GM18505 (cell line): Measurements from ENCODE around the gene CGAS.
A peak's percentile ranks its signal among the peaks of the same experiment; 100 is the strongest.
"Not testable (repeated sequence)": the region's sequence is repeated elsewhere in the genome, so short reads cannot be mapped to it uniquely, and the experiment has no call there.

Source experiments
- ATAC-seq: cut with Tn5 transposase; IDR thresholded peaks from one replicate; pipeline ENCODE4 v1.9.1; 2021; ENCODE audit not compliant: unreplicated experiment
- POLR2A ChIP-seq: IDR thresholded peaks from 4 replicates; pipeline ENCODE4 v1.6.1; 2011; ENCODE audit warnings: borderline replicate concordance; ENCODE audit not compliant: insufficient read depth, insufficient read length; ENCODE audit errors: extremely low read depth

CGAS gene

DNA sequence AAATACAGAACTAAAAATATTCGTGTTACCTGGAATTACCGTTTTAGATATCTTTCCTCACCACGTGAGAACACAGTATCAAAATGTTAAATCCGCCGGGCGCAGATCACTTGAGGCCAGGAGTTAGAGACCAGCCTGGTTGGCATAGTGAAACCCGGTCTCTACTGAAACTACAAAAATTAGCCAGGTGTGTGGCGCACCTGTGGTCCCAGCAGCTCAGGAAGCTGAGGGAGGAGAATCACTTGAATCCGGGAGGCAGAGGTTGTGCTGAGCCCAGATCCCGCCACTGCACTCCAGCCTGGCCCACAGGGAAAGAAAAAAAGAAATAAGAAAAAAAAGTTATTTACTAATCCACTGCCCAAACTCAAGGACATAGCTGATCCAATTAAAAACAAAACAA lies 62.2 kb downstream of the CGAS start:
- ATAC-seq = no peak
- TF ChIP-seq POLR2A = no peak

DNA sequence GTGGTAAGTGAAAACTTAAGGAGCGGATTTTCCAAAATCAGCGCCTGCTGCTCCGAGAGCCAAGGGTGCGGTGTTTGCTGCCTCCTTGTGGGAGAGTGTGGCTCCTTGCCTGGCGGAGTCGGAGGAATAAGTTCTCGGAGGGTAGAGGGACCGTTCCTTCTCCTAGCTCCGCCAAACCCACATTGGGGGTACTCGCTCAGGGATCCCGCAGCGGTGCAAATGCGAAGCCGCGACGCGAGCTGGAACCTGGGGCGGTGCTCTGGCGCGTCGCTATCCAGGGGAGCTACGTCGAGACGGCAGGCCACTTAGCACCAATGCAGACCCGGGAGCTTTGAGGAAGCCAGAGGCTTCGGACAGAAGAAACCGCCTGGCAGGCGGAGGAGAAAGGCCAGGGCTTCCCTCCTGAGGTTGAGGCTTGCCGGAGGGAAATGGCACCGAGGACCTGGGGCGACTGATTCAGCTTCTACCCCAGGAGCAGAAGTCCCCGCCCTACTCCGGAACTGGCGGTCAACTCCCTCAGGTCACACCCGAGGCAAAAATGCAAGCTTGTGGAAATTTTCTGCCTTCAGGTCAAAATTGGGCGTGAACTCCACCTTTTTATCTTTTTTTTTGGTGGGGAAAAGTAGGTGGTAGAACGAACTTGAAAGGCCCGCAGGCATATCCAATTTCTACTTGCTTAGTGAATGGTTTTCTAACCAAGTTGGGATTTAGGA lies 63.1 kb downstream of the CGAS start:
- no peak for TF ChIP-seq POLR2A
- peak; percentile 72 for ATAC-seq

DNA sequence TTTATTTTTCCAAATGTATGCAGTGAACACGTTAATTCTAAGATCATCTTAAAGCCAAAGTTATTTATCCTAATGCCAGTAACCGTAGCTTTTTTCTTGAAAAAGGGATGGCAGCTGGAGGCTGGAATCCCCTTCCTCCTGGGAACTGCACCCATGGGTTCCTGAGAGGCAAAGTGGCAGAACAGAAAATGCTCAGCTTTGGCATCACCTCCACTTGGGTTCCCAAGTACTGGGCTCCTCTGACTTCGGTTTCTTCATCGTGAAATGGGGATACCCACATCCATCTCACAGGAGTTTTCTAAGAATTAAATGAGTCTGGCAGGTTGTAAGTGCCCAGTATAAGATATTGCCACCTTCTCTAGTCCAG lies 63.7 kb downstream of the CGAS start:
- TF ChIP-seq POLR2A = no peak
- peak; percentile 21 for ATAC-seq

DNA sequence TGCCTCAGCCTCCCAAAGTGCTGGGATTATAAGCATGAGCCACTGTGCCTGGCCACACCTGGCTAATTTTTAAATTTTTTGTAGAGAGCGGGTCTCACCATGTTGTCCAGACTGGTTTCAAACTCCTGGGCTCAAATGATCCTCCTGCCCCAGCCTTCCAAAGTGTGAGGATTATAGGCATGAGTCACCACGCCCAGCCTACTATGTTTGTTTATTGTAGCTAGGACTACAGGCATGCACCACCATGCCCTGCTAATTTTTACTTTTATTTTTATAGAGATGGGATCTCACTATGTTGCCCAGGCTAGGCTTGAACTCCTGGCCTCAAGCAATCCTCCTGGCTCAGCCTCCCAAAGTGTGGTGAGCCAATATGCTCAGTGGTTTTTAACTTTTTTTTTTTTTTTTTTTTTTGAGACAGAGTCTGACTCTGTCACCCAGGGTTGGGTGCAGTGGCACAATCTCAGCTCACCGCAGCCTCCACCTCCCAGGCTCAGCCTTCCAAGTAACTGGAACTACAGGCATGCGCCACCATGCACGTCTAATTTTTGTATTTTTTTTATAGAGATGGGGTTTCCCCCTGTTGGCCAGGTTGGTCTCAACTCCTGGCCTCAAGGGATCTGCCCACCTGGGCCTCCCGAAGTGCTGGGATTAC lies 69.5 kb downstream of the CGAS start:
- ATAC-seq = no peak
- TF ChIP-seq POLR2A = no peak

DNA sequence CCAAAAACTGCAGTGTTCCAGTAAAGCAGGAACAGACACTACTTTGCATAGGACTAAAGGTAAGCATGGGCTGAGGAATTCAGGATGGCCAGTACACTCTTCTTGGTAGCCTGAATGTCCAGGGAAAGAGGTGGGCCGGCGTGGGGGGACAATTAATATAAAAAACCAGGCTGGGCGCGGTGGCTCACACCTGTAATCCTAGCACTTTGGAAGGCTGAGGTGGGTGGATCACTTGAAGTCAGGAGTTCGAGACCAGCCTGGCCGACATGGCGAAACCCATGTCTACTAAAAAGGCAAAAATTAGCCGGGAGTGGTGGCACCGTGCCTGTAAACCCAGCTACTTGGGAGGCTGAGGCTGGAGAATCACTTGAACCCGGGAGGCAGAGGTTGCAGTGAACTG lies 70.6 kb downstream of the CGAS start:
- ATAC-seq = not testable (repeated sequence)

DNA sequence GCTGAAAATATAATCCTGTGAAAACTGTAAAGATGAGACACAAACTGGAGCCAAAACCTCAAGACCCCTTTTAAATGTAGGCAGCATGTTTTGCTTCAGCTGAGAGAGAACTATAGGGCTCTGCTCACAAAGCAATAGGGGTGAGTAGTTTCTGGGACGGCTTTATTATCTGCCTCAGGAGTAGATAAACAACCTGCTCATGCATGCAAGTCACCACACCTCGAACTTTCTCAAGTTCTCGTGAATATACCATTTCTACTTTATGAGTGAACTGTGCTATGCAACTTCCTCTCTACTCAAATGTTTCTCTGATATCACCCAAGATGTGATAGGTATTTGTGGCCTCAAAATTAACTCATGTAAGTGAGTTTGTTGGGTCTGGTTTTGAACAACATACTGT lies 74.9 kb downstream of the CGAS start:
- TF ChIP-seq POLR2A = no peak
- peak; percentile 48 for ATAC-seq

DNA sequence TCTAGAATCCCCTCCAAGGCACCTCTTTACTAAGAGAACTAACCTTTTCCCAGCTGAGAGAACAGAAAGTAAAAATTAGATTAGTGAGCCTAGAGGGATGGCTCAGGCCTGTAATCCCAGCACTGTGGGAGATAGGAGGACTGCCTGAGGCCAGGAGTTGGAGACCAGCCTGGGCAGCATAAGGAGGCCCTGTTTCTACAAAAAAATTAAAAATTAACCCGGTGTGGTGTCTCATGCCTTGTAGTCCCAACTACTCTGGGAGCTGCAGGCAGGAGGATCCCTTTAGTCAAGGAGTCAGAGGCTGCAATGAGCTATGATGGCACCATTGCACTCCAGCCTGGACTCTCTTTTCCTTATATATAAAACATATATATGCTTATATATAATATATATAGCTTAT lies 76.9 kb downstream of the CGAS start:
- no peak for TF ChIP-seq POLR2A
- no peak for ATAC-seq
